GM12865 (cell line): ENCODE data around the gene LRRC26.
A peak's percentile ranks its signal among the peaks of the same experiment; 100 is the strongest.

ENCODE experiments used
- DNase-seq: peaks from one replicate; pipeline ENCODE4 v3.0.0; 2010; ENCODE audit warnings: low read depth
- H3K4me3 ChIP-seq: 2 replicates; pipeline ENCODE4 v1.5.1; 2011; ENCODE audit warnings: mild to moderate bottlenecking, low read depth, low read length, control low read depth
- TF ChIP-seq, protein P1 (sequence below): IDR thresholded peaks from 2 replicates; pipeline ENCODE4 v1.5.1; 2011; ENCODE audit warnings: low read length, control low read depth, low read depth, inconsistent platforms; ENCODE audit not compliant: insufficient read depth; ENCODE audit errors: missing control alignments

Gene LRRC26

GRCh38 chr9:137176302-137177182, 6.7 kb upstream of the LRRC26 start:
- peak; percentile 70 for DNase-seq
- no peak overlapping the region for H3K4me3 ChIP-seq
- TF ChIP-seq, protein P1, sequence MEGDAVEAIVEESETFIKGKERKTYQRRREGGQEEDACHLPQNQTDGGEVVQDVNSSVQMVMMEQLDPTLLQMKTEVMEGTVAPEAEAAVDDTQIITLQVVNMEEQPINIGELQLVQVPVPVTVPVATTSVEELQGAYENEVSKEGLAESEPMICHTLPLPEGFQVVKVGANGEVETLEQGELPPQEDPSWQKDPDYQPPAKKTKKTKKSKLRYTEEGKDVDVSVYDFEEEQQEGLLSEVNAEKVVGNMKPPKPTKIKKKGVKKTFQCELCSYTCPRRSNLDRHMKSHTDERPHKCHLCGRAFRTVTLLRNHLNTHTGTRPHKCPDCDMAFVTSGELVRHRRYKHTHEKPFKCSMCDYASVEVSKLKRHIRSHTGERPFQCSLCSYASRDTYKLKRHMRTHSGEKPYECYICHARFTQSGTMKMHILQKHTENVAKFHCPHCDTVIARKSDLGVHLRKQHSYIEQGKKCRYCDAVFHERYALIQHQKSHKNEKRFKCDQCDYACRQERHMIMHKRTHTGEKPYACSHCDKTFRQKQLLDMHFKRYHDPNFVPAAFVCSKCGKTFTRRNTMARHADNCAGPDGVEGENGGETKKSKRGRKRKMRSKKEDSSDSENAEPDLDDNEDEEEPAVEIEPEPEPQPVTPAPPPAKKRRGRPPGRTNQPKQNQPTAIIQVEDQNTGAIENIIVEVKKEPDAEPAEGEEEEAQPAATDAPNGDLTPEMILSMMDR, result peak; percentile 82

DNA sequence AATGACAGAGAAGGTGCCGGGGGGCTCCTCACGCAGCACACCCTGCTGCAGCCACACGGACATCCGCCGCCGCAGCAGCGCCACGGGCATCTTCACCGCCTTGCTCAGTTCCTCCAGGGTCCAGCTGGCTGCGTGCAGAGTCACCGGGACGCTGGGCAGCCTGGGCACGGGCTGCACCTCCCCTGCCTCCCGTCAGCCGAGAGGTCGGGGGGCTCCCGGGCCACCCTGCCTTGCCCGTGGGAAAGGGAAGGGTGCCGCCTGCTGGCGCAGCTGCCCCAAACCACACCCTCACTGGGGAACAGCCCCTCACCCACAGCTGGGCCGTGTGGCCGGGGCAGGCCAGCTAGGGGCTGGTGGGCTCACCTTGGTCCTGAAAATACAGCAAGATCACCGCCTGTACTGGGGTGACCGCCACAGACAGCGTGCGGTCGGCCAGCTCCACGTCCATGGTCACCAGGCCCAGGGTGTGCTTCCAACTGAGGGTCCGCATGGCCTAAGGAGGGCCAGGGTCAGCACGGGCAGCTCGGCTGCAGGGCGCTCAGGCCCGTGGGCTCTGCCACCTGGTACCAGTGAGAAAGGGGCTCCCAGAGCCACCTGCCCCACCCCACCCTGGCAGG, 5.6 kb upstream of the LRRC26 start:
- no peak overlapping the region for H3K4me3 ChIP-seq
- no peak for DNase-seq
- TF ChIP-seq, protein P1, result peak; percentile 39

DNA sequence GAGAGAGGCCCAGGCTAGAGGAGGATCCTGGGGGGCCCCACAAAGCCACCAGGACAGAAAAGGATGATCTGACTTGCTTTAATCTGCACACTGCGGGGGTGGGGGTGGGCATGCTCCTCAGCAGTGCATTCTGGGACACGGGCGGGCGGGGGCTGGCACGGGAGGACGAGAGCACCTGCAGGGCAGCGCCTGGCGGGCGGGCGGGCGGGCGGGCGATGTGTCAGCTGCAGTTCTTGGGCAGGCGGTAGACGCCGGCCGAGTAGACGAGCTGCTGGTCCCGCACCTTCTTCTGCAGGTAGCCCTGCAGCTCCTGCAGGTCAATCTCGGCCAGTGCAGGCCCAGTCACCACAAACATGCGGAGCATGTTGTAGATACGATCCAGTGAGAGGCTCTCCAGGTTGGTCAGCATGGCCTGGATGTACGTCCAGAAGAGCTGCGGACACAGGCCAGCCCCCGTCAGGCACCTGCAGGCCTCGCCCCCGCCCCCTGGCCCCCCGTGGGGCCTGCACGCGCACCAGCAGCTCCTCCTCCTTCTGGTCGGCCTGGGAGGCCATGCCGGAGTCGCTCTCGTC, 5.0 kb upstream of the LRRC26 start:
- TF ChIP-seq, protein P1, result no peak
- peak; percentile 26 for DNase-seq
- H3K4me3 ChIP-seq, result no peak overlapping the region

- no peak overlapping the region for H3K4me3 ChIP-seq
- TF ChIP-seq, protein P1, result no peak
- no peak for DNase-seq
Observed at GRCh38 chr9:137173796-137174664, 4.2 kb upstream of the LRRC26 start.

GRCh38 chr9:137172901-137173795, 3.3 kb upstream of the LRRC26 start:
- TF ChIP-seq, protein P1, result no peak
- no peak for DNase-seq
- H3K4me3 ChIP-seq, result no peak overlapping the region
